K562 treated with DMSO at 1 percent for 48 hours (cell line): ENCODE measurements around the gene MS4A5. TPM values are rescaled to one million over a fixed set of nuclear protein-coding genes. Genes with fewer than 3 reads are reported as not detected.

ENCODE experiments used
- total RNA-seq: library from RNA; unstranded; fragments of 300-600 nt; gene quantifications from 2 replicates; pipeline ENCODE4 v1.2.3, GENCODE V29; 2022; ENCODE audit warnings: low replicate concordance; ENCODE audit errors: extremely low read depth

Gene MS4A5
- total RNA-seq, result not detected in 2 replicates

DNA sequence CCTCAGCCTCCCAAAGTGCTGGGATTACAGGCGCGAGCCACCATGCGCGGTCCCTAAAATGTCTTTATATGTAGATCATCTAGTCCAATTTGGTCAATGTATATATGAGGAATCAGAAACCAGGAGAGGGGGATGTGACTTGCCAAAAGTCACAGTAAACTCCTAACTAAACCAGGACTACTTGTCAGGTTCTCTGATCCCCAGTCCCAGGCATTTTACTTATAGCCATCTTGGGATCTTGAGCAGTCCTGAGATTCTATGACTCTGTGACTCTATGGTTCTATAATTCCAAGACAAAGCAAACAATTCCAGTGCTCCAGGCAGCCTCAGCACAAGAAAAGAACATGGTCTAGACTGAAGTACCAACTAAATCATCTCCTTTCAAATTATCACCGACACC lies at the start of gene MS4A5:
Gene MS4A5 (plus strand): TSS at position 301 of the 400 bp plus-strand sequence. CDS start 103 bp downstream, outside the sequence.

GRCh38 chr11:60396382-60396781 lies 33.0 kb upstream of the MS4A5 start, which contains the start of gene MS4A14:
Gene MS4A14 (plus strand): TSS chr11:60396459. CDS start chr11:60396579, 120 bp downstream.

DNA sequence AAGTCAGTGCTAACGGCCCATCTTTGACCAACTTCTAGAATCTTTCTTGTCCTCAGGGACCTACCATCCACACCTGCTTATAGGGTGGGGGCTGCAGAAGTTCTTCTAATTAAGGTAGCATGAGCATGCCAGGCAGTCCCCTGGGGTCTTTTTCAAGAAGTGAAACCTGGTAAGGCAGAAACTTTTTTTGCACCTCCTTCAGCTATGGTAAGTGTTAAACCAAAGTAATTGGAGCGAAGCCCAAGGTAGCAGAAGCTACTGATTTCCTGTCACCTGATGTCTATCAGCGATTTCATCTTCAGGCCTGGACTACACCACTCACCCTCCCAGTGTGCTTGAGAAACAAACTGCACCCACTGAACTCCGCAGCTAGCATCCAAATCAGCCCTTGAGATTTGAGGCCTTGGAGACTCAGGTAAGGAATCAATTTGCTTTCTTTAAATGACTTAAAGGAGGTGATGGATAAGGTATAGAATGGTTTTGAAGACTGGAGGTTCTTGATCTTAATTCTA lies 26.2 kb downstream of the MS4A5 start, which contains the start of gene MS4A1:
Gene MS4A1 (plus strand): TSS at position 317 of the 512 bp plus-strand sequence. CDS start 6,528 bp downstream, outside the sequence.

GRCh38 chr11:60492488-60493009 lies 63.2 kb downstream of the MS4A5 start, which contains the start of gene MS4A12:
Gene MS4A12 (plus strand): TSS chr11:60492778. CDS start chr11:60497319, 4,541 bp downstream.

Other genes with a start within 250 kb of the MS4A5 start
- not detected in 2 replicates for gene MS4A6A, start 246.5 kb upstream of the MS4A5 start, total RNA-seq
- gene MS4A4E, start 186.4 kb upstream of the MS4A5 start, total RNA-seq, result not detected in 2 replicates
- gene MS4A4A, start 148.9 kb upstream of the MS4A5 start, total RNA-seq, result not detected in 2 replicates
- not detected in 2 replicates for gene MS4A6E, start 102.3 kb upstream of the MS4A5 start, total RNA-seq
- gene MS4A7, start 51.0 kb upstream of the MS4A5 start, total RNA-seq, result not detected in 2 replicates
- gene MS4A14, start 33.1 kb upstream of the MS4A5 start, total RNA-seq, result not detected in 2 replicates
- gene MS4A1, start 26.3 kb downstream of the MS4A5 start, total RNA-seq, result not detected in 2 replicates
- gene MS4A12, start 63.2 kb downstream of the MS4A5 start, total RNA-seq, result not detected in 2 replicates
- gene MS4A13, start 85.8 kb downstream of the MS4A5 start, total RNA-seq, result not detected in 2 replicates